ENCODE data around the gene MYZAP.

- TF ChIP-seq CTCF (IDR thresholded peaks at IDR 0.05) = no peak
- no peak for TF ChIP-seq POLR2A (IDR thresholded peaks at IDR 0.05)
These were observed 8.0 kb upstream of the MYZAP start for GRCh38 chr15:57583720-57584119.

Measured in heart left ventricle (tissue), 13 donors.